HG02642 (cell line): ENCODE data around the gene PFN3.
"Not testable (repeated sequence)": the region's sequence is repeated elsewhere in the genome, so short reads cannot be mapped to it uniquely, and the experiment has no call there.

Experiments used
- ATAC-seq: cut with Tn5 transposase; IDR thresholded peaks from one replicate; pipeline ENCODE4 v1.9.1; 2021; ENCODE audit warnings: mild to moderate bottlenecking; ENCODE audit not compliant: unreplicated experiment, poor library complexity

PFN3 gene

GRCh38 chr5:177377851-177378776 is 22.3 kb downstream of the PFN3 start:
- no peak for ATAC-seq

DNA sequence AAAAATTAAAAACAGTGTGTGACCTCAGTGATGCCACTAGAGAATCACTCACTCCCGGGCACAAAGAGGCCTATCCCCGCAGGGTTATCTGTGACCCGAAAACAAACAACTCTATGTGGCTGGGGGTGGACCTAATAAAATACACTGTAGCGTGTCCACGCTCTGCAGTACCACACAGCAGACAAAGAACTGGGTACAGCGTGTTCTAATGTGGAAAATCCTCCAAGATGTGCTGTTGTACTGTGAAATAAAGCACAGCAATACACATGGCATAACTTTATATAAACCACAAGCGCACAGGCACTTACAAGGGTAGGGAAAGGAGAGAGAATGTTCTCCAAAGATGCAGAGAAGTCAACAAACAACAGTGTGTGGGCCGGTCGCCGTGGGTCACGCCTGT is 24.4 kb downstream of the PFN3 start:
- no peak for ATAC-seq

DNA sequence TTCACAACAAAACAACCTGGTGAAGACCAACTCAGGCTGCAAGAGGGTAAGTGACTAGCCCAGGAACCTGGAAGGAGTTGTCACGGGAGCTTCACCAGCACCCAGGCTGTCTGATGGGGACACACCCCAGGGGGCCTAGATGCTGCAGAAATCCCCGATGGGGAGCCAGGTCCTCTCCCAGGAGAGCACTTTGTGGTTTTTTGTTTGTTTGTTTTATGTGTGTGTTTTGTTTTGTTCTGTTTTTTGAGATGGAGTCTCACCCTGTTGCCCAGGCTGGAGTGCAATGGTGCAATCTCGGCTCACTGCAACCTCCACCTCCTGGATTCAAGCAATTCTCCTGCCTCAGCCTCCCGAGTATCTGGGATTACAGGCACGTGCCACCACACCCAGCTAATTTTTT is 24.9 kb downstream of the PFN3 start:
- not testable (repeated sequence) for ATAC-seq

DNA sequence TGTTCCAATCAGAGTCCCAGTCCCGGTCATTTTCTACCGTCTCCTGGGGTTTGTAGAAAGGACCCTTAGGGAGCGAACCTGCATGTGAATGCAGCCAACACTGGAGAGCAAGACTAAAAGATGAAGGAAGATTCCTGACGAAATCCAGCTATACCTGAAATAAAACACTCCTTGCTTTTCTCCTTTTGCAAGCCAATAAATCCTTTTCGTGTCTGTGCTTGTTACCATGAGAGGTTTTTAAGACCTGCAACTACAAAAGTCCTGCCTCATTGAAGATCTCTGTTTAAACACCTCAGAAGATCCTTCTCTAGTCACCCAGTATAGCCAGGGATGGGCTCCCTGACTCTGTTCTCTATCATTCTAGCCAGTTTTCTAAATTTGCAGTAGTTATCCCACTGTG is 26.2 kb downstream of the PFN3 start:
- ATAC-seq: no peak

- ATAC-seq: no peak
Measured at GRCh38 chr5:177373806-177374205, 26.7 kb downstream of the PFN3 start.

DNA sequence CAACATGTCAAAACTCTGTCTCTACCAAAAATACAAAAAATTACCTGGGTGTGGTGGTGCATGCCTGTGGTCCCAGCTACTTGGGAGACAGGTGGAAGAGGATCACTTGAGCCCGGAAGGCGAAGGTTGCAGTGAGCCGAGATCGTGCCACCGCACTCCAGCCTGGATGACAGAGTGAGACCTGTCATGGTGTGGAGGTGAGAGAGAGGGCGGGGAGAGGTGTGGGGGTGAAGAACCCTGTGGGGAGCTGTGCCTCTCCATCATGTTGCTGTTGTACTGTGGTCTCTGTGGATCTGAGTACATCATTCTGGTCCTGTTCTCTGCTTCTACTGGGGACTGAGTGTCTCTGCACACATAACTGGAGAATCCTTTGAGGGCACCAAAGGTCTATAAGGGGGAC is 27.6 kb downstream of the PFN3 start:
- no peak for ATAC-seq

DNA sequence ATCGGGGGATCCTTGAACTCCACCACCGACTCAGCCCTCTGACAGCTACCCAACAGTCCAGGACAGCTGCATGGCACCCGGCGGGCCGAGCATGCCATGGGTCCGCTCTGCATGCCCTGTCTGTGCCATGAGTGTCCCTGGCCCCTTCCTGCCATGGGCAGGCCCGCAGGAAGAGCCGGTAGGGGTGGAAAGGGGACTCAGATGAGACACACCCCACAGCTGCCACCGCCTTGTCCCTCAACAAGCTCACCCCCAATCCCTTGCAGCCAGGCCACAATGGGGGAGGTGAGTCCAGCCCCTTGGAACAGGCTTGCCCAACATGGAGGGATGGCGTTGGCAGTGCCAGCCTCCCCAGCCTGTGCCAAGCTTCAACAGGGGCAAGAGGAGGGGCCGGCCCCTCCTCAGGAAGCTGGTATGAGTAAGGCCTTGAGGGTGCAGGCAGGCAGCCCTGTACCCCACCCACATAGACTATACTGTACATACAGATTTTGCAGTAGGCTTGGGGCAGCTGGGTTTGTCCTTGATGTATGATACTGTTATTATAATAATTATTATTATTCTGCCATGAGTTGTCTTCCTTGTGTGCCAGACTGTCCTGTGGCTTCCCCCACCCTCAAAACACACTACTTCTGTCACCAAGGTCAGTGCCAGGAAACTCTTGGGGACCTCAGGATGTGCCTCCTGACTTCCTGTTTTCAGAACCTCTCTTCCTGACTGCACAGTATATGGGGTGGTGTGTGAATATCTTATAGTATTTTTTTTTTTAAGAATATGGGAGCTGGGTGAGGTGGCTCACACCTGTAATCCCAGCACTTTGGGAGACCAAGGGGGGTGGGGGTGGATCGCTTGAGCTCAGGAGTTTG is 28.2 kb downstream of the PFN3 start:
- ATAC-seq: no peak

GRCh38 chr5:177371120-177372033 is 29.1 kb downstream of the PFN3 start:
- ATAC-seq: no peak

GRCh38 chr5:177370488-177371119 is 29.9 kb downstream of the PFN3 start:
- no peak for ATAC-seq

DNA sequence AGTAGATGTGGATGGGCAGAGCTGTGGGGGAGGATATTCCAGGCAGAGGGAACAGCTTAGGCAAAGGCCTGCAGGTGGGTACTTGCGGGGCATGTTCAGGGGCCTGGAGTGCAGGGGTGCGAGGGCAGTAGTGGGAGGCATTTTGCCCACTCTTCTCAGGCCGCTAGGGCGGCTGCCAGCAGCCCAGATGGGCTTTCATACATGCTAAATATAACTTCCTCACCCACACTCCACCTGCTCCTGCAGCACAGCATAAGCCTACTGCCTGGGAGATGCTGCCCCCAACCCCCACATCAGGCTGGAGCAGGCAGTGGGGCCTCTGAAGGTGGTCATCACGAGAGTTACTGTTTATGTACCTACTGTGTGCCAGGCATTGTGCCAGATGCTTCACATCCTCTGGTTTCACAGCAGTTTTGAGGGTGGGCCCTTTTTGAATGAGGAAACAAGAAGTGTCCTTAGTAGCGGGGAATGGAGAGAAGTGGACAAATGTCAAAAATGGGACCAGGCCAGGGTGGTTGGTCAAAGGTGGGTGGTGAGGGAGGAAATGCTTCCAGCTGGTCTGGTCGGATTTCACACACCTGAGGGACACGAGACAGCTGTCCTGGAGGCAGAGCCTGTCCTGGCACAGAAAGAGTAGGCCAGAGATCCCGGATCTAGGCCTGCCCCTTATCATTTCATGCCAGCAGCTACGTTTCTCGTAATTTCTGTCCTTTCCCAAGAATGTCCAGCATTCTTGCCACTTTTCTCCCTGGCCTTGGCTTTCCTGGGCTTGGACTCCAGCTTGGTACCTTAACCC is 30.6 kb downstream of the PFN3 start:
- ATAC-seq: no peak

DNA sequence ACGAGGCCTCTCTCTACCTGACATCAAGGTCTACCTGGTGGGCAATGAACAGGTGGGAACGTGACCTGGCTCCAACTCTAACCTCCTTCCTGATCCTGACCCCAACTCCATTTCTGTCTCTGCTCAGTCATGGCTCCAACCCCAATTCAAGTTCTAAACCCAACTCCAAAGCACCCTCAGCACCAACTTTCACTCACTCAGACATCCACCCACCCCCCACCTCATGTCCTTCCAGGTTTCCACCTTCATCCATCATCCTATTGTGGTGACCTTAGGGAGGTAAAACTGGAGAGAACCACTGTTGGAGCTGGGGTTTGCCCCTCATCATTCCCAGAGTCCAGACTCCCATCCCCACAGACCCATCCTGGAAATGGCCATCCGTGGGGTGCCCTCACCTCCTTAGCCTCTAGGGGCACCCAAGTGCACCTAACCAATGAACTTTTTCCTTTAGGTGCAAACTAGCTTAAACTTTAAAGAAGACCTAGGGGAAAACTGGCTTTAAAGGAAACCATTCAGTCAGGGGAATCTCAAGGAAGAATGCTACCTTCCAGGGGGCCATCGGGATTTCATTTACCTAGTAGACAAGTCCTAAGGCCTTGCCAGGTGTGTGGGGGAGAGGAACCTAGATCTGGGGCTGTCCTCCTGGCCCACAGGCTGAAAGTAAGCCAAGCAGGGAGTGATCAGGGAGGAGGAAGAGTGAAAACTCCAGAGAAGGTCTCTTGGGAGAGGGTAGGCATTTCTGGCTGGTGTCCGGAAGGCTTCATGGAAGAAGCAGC is 31.4 kb downstream of the PFN3 start:
- no peak for ATAC-seq

GRCh38 chr5:177367981-177368868 is 32.2 kb downstream of the PFN3 start:
- ATAC-seq: no peak

- ATAC-seq: no peak
Measured at GRCh38 chr5:177367323-177367848, 33.1 kb downstream of the PFN3 start.

DNA sequence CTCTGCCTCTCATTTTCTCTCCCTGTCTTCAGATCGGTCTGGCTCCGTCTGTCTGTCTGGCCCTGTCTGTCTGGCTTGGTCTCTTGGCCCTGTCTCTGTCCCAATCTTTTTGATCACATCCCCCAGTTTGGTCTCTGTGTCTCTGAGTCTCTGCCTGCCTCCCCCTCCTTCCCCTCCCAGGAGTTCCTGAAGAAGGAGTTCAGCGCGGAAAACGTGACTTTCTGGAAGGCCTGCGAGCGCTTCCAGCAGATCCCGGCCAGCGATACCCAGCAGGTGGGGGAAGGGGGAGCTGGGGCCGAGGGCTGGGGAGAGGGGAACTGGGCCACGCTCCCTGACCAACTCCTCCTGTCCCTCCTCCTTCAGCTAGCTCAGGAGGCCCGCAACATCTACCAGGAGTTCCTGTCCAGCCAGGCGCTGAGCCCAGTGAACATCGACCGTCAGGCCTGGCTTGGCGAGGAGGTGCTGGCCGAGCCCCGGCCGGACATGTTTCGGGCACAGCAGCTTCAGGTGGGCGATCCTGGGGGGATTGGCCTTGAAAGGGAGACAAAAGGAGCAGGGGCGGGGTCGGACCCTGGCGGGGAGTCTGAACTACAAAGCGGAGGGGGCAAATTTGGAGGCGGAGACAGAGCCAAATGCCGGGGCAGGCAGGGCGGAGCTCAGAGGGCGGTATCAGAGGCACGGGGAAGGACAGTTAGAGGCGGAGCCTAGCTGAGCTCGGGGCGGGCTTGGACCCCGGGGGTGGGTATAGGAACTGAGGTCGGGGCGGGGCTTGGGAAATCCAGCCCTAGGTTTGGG is 33.7 kb downstream of the PFN3 start:
- no peak for ATAC-seq

- no peak for ATAC-seq
Measured at GRCh38 chr5:177365845-177366527, 34.5 kb downstream of the PFN3 start.
